ENCODE measurements around the gene WASF2.
A peak's percentile ranks its signal among the peaks of the same experiment; 100 is the strongest.

Gene WASF2

GRCh38 chr1:27507960-27508665 is 18.1 kb upstream of the WASF2 start:
- Histone ChIP-seq H3K9ac (ENCODE audit: low read length) (peak overlapping the region; percentile 22; the same call in 1 of the 2 replicates), H3F3A (ENCODE audit: insufficient read depth, low read length) (no peaks in the 10 kb centered on the region), H3K9me3 (ENCODE audit: low read length) (no peaks in the 10 kb centered on the region), H2AFZ (ENCODE audit: low read length) (no peak overlapping the region), H3K4me2 (ENCODE audit: low read length) (no peak overlapping the region), H3K36me3 (ENCODE audit: insufficient read depth, low read length) (no peaks in the 10 kb centered on the region), H4K20me1 (ENCODE audit: insufficient read depth, low read length) (no peaks in the 10 kb centered on the region), H3K4me1 (ENCODE audit: insufficient read depth, low read length, severe bottlenecking) (peaks cover 33% of the 10 kb centered on the region), H3K27ac (ENCODE audit: low read depth, low read length, poor library complexity, severe bottlenecking) (peak overlapping the region; percentile 60), H3K79me2 (ENCODE audit: insufficient read depth, low read length) (no peaks in the 10 kb centered on the region), H3K4me3 (ENCODE audit: low read depth, low read length, poor library complexity, severe bottlenecking) (no peak overlapping the region), H3K27me3 (ENCODE audit: insufficient read depth, low read length) (no peaks in the 10 kb centered on the region), H3K9me2 (ENCODE audit: low read depth, low read length) (no peaks in the 10 kb centered on the region)
- TF ChIP-seq CTCF (IDR thresholded peaks at IDR 0.05; ENCODE audit: low read length) (peak; percentile 57), EZH2 (IDR thresholded peaks at IDR 0.05; ENCODE audit: borderline replicate concordance, low read length) (no peak)

- no peaks in the 10 kb centered on the region for H4K20me1 ChIP-seq (ENCODE audit: insufficient read depth, low read length)
- H3F3A ChIP-seq (ENCODE audit: insufficient read depth, low read length), result no peaks in the 10 kb centered on the region
- H3K27me3 ChIP-seq (ENCODE audit: insufficient read depth, low read length), result no peaks in the 10 kb centered on the region
- no peak overlapping the region for H2AFZ ChIP-seq (ENCODE audit: low read length)
- H3K9ac ChIP-seq (ENCODE audit: low read length), result no peak overlapping the region
- peaks cover 40% of the 10 kb centered on the region for H3K4me1 ChIP-seq (ENCODE audit: insufficient read depth, low read length, severe bottlenecking)
- TF ChIP-seq CTCF (IDR thresholded peaks at IDR 0.05; ENCODE audit: low read length) (no peak), EZH2 (IDR thresholded peaks at IDR 0.05; ENCODE audit: borderline replicate concordance, low read length) (no peak)
- no peaks in the 10 kb centered on the region for H3K79me2 ChIP-seq (ENCODE audit: insufficient read depth, low read length)
- H3K9me3 ChIP-seq (ENCODE audit: low read length), result no peaks in the 10 kb centered on the region
- H3K9me2 ChIP-seq (ENCODE audit: low read depth, low read length), result no peaks in the 10 kb centered on the region
- H3K27ac ChIP-seq (ENCODE audit: low read depth, low read length, poor library complexity, severe bottlenecking), result no peak overlapping the region
- H3K4me2 ChIP-seq (ENCODE audit: low read length), result no peak overlapping the region
- H3K36me3 ChIP-seq (ENCODE audit: insufficient read depth, low read length), result no peaks in the 10 kb centered on the region
- no peak overlapping the region for H3K4me3 ChIP-seq (ENCODE audit: low read depth, low read length, poor library complexity, severe bottlenecking)
Observed at GRCh38 chr1:27506703-27507102, 16.7 kb upstream of the WASF2 start.

GRCh38 chr1:27505420-27505680 is 15.4 kb upstream of the WASF2 start:
- no peak overlapping the region for H3K4me2 ChIP-seq (ENCODE audit: low read length)
- peak overlapping the region; percentile 75 for H3K27ac ChIP-seq (ENCODE audit: low read depth, low read length, poor library complexity, severe bottlenecking)
- H4K20me1 ChIP-seq (ENCODE audit: insufficient read depth, low read length), result no peaks in the 10 kb centered on the region
- H3K4me1 ChIP-seq (ENCODE audit: insufficient read depth, low read length, severe bottlenecking), result peaks cover 40% of the 10 kb centered on the region
- no peaks in the 10 kb centered on the region for H3K36me3 ChIP-seq (ENCODE audit: insufficient read depth, low read length)
- H2AFZ ChIP-seq (ENCODE audit: low read length), result peak overlapping the region; percentile 69; the same call in 1 of the 2 replicates
- no peak overlapping the region for H3K4me3 ChIP-seq (ENCODE audit: low read depth, low read length, poor library complexity, severe bottlenecking)
- H3K9ac ChIP-seq (ENCODE audit: low read length), result no peak overlapping the region; the same call in 1 of the 2 replicates
- H3K27me3 ChIP-seq (ENCODE audit: insufficient read depth, low read length), result no peaks in the 10 kb centered on the region
- H3K79me2 ChIP-seq (ENCODE audit: insufficient read depth, low read length), result no peaks in the 10 kb centered on the region
- TF ChIP-seq CTCF (IDR thresholded peaks at IDR 0.05; ENCODE audit: low read length) (no peak), EZH2 (IDR thresholded peaks at IDR 0.05; ENCODE audit: borderline replicate concordance, low read length) (no peak)
- no peaks in the 10 kb centered on the region for H3F3A ChIP-seq (ENCODE audit: insufficient read depth, low read length)
- no peaks in the 10 kb centered on the region for H3K9me2 ChIP-seq (ENCODE audit: low read depth, low read length)
- no peaks in the 10 kb centered on the region for H3K9me3 ChIP-seq (ENCODE audit: low read length)

Data from OCI-LY1 (cell line).